Muscle of back (tissue), 11 donors: ENCODE results near the gene C1orf35. TPM values are rescaled to one million over a fixed set of nuclear protein-coding genes. Genes with fewer than 3 reads are reported as not detected.
"Not testable (repeated sequence)": the region's sequence is repeated elsewhere in the genome, so short reads cannot be mapped to it uniquely, and the experiment has no call there.

ENCODE experiments used
- DNase-seq, 3 donors: peaks; one replicate each; pipeline versions ENCODE4 v3.0.0 to v3.0.0-alpha.2; 2013
- polyA plus RNA-seq, 10 donors: library from polyadenylated mRNA; unstranded; fragments of 120-200 nt; gene quantifications; one replicate each; pipeline ENCODE4 v1.2.1, GENCODE V29; 2013; ENCODE audit not compliant: insufficient read length in 10 of 10

Gene C1orf35
- polyA plus RNA-seq, 10 donors, result 8.0 to 12.1 (median 10.2) TPM

DNA sequence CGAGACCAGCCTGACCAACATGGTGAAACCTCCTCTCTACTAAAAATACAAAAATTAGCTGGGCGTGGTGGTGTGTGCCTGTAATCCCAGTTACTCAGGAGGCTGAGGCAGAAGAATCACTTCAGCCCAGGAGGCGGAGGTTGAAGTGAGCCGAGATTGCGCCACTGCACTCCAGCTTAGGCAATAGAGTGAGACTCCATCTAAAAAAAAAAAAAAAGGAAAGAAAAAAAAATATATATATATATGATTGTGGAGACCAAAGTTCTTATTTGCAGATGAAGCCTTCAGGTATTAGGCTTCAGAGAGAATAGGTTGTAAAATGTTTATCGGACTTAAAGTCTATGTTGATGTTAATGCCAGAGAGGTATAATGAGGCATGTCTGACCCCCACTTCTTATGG lies 8.2 kb upstream of the C1orf35 start:
- DNase-seq, result not testable (repeated sequence)

DNA sequence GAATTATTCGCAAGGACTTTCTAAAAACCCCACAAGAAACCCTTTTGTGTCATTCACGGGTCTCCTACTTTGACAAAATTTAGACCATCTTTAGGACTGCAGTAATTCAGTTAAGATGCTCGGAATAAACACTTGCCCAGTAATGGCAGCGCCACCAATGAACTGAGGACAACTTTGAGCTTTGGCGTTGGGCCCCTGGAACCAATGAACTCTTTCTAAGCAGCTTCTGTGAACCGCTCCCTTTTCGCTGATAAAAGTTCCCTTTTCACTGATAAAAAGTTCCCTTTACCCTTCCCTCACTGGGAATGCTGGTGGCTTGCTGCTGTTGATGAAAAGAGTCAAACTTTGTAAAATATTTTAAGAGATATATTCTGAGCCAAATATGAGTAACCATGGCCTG lies 7.4 kb upstream of the C1orf35 start:
- no peak for DNase-seq

DNA sequence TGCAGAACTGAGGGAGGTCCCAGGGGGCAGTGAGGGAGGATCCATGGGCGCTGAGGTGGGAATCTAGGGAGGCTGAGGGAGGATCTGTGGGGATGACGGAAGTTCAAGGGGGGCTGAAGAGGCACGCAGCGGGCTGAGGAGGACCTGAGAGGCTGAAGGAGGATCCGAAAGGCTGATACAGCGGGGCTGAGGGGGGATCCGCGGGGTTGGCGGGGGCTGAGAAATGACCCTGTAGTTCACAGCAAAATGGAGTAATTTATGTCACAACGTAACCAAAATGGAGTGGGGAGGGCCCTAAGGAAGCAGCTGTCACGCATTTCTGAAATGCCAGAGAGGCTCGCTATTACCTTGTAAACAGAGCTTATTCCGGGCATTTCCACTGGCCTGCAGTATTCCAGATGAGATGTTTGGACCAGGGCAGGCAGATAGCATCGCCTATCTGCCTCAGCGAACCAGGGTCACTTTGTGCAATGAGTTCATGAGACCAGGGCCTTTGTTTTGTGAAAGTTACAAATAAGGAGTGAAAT lies 6.9 kb upstream of the C1orf35 start:
- DNase-seq, result no peak

DNA sequence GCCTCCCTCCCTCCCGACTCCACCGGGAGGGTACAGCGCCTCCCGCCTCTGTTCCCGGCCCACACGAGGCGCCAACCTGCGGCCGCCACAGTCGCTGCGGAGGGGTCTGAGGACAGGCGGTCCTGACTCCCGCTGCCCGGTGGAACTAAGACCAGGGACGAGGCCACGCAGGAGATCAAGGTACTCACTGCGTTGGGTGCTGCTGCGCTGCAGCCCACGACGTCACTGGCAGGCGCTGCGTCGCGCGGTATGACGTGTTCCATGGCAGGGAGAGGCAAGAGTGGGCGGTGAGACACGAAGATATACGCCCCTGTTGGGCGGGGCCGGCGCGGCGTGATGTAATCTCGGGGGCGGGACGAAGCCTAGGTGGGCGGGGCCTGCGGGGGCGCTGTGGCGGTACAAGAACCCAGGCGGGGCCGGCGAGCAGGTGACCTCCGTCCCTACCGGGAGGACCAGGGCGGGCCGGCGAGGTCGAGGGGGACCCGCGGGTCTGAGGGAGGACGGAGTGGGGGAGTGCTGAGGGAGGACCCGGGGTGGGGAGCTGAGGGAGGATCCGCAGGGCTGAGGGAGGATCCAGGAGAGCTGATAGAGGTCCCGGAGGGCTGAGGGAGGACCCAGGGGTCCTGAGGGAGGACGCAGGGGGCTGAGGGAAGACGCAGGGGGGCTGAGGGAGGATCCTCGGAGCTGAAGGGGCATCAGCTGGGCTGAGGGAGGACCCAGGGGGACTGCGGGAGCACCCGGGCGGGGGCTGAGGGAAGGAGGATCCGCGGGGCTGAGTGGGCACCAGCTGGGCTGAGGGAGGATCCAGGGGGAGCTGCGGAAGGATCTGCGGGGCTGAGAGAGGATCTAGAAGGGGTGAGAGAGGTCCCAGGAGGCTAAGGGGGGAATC lies 6.2 kb upstream of the C1orf35 start, which contains the start of gene MRPL55:
Gene MRPL55 (minus strand): TSS at position 227 of the 889 bp plus-strand sequence. CDS start 1,039 bp downstream, outside the sequence.
- peak; percentile 96 to 99 (median 99) for DNase-seq

DNA sequence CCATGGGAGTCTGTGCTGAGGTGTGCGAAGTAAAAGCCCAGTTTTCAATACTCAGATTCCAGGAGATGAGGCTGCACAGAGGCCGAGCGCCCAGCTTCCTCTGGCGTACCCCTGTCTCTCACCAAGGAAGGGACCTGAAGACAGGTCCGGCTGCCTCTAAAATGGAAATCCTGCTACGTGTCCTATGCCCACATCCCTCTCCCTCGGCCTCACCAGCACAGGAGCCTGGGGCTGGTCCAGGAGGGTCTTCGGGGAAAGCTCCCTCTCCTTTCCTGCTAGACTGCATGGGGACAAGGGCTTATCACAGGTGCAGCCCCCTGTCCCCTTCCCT lies 5.6 kb upstream of the C1orf35 start:
- no peak for DNase-seq

DNA sequence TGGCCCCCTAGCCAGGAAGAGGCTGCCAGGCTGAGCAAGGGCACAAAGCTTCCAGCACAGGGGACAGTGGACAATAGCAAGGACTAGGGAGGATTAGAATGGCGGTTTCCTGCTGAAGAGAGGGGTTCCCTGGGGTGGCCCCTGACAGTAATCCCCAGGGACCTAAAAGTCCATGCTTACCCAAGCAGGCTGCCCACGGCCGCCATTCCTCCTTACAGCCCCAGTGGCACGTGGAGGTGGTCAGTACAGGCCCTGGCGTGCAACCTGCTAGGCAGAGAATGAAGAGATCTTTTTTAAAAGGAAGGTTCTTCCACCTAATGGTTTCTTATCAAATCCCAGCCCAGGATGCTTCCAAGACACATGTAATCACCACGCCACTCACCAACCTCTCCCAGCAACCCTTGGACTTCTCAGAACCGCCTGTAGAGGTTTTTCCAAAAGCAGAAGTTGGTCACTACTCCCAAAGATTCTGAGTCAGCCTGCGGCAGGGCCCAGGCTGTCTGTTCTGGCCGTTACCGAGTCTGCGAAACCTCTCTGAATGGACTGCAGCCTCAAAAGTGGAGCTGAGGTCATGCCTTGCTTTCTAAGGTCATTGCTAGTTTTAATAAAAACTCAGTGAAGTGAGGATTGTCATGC lies 5.0 kb upstream of the C1orf35 start:
- no peak for DNase-seq

DNA sequence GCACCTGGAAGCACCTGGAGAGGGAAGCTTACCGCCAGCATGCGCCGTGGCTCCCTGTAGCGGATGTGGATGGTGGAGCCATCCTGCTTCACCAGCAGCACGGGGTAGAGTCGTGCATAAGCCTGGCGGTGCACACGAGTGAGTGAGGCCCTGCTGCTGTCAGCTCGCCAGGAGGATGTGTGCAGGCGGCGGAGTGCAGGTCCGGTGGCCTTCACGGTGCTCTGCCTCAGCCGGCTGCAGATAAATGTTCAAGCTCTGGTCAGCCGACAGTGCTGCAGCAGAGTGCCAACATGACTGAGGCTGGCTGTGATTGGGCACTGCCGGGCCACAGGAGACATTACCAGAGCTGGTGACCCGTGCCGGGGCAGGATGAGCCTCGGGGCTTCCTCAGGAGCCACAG lies 4.5 kb upstream of the C1orf35 start:
- DNase-seq, result no peak

DNA sequence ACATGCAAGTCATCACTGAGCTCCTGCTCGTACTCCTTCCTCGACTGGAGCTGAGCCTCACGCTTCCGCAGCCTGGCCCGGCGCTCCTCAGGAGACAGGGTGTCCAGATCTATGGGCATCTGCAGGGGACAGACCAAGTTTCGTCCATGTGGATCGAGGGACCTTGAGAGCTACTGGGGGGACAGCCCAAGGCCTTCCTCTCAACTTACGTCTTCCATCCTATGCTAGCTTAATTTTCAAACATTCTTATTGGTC lies 3.6 kb upstream of the C1orf35 start:
- no peak for DNase-seq

DNA sequence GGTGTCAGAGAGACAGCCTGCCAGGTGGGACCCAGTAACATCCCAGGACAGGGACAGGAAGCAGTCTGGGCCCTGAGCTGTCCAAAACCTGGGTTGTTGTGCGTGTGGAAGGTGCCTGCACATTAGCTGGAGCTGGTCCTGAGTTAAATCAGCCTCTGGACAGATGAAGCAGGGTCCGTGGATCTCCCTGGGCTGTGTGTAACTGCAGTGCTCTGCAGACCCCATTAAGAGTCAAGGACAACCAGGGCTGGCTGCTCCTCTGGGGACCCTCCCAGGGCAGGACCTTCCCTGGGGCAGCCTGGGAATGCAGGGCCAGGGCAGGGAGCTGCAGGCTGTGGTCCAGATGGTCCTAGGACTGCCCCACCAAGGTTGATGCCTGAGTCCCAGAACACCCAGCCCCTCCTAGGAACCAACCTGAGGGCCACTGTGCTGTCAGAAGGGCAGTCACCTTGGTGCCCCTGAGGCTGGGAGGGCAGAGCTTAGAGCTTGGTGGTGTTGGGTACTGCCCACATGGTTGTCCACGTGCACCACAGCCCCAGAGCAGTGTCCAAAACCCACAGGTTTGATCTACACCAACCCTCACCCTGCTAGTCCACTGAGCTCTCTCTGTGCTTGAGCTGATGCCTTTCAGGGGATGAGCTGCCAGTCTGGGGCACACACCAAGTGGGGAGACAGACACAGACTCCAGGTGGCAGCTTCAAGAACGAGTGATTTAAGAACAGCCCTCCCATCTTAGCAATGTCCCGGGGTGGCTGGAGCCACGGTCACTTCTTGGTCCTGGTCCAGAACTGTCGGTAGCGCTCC lies 3.1 kb upstream of the C1orf35 start:
- no peak for DNase-seq

DNA sequence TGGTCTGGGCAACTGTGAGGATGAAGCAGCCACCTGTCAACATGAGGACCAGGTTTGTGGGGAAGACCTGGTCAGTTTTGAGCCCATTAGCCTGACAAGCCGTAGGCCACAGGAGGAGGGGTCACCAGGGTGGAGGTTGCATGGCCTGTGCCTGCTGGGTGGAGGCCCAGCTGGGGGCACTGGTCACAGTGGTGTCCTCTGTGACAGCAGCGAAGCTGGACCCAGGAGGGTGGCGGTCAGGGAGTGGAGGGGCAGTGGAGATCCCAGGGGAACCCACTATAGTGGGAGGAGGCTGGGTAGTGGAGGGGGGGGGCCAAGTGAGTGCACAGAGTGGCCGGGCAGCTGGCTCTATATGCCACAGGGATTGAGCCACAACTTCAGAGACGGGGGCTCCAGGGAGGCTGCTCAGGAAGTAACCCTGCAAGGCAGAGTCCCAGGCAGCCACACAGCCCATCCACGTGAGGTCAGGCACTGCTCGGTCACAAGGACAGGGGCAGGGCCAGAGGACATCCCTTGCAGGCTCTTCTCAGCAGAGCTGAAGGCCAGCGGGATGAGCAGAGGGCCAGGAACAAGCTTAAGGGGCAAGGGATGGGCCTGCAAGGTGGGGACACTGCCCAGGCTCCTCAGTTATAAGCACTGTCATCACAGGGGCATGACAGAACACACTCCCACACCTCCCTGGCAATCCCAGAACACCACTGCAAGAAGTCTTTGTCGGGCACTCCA lies 2.3 kb upstream of the C1orf35 start:
- DNase-seq, result no peak

DNA sequence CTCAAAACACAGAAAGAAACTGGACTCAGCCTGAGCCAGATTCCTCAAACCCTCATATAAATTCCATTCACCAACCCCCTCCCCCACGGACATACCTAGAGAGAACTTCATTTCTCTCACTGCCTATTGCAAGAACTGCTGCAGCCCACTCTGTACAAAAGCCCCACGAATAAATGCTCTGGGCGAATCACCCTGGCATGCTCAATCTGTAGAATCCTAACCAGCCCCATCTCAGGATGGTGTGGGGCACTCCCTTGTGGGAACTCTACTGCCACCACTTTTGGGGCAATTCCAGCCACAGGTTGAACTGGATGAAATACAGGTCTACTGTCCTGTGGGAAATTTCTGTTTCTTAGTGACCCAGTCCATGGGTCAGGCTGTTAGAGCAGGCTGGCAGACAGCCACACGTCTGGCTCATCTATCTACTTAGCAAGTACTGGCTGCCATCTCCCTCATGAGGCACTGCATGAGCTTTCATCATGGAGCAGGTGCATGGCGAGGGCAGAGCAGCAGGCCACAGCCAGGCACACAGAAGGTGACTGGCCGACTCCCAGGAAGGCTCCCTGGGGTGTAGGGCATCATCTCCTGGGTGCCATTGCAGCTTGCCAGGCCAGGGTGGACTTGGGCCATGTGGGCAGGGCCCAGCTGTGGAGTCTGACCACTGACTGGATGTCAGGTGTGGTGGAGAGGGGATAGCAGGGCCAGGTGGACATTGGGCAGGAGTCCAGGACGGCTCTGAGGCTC lies 1.6 kb upstream of the C1orf35 start:
- no peak for DNase-seq

DNA sequence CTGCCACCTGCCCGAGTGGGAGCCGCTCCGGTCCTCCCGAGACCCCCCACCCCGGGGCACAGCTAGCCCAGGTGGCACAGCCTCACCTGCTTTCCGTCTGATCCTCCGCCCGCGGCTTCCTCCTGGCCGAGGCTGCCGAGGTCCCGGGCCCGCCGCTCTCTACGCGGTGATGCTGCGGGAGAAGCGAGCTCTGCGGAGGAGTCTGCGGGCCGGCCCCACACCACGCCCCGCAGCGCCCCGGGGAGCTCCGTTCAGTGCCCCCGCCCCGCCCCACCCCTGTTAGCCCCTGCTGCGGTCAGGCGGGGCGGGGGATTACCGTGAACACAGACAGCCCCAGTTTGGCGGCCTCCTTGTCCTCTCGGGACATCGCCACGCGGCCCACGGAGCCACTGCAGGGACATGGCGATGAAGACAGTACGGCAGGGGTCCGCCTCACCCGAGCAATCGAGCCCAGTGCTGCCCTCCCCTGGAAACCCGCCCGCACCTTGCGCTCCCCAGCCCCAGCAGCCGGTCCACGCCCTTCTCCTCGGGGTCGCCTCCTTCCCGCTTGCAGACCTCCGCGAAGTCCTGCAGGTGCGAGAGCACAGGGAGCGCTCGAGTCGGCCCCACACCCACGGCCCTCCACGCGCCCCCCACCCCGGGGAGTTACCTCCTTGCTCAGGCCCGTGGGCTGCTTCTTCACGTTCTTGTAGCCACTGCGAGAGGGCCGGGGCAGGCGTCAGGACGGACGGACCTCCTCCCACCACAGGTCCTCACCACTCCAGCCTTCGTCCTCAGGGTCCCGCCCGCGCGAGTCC lies 933 bp downstream of the C1orf35 start:
- peak in 1 of 3 donors; percentile 51 for DNase-seq

DNA sequence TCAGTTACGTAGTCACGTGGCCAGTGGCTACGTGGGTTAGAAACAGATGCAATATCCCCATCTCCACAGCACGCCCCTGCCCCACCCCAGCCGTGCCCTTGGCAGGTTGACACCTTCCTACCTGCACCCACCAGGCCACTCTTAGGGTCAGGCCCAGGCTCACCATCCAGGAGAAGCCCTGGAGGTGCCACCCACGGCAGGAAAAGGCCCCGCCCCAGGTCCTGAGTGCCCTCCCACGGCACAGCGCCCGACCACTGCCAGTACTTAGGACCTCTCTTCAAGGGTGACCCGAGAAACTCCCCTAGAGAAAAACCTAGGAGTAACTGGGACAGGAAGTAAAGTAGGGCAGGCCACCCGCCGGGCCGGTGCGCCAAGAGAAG lies 1.5 kb downstream of the C1orf35 start:
- no peak for DNase-seq

DNA sequence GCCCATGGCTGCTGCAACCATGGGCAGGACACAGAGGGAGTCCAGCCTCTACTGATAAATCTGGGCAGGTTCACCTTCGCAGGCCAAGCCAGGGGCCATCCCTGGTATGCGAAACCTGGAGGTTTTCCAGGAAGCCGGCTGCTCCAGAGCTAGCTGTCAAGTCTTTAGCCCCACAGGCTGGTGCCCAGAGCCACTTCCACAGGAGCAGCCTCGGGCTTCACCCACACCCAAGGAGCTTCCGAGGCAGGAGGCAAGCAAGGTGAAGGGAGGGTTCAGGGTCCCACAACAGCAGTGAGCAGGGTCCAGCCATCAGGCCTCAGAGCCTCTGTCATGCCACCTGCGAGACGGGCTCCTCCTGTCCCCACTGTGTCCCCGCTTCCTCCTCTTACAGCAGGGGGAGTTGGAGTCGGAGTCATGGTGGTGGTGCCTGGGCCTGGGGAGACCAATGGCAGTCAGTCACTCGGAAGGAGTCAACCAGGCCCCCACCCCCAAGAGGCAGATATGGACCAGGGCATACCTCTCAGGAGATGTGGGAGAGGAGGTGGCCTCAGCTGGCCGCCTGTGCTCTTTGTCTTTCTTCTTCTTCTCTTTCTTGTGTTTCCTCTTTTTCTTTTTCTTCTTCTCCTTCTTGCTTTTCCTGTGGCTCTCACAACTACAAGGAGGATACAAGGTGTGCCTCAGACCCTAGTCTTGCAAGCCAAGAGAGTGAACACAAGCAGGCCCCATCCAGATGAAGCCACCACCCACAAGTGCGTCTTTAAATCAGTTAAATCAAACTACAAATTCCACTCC lies 2.1 kb downstream of the C1orf35 start:
- DNase-seq, result no peak

DNA sequence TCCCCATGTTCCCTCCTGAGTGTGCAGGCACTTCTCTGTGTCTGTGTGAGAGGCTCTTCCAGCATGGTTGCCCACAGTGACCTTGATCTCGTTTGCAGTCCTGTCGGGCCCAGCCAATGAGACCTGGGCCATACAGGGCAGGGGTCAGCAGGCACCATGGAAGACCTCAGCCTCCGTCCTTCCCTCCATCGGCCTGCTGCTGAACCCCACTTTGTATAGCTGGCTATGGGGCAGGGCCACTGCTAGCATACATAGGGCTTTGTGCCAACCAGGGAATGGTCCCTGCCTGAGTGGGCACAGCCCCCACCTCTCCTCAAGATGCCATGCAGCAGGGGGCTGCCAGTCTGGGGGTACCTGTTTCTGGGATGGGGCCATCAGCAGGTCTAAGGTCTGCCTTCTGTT lies 3.8 kb downstream of the C1orf35 start:
- no peak for DNase-seq

DNA sequence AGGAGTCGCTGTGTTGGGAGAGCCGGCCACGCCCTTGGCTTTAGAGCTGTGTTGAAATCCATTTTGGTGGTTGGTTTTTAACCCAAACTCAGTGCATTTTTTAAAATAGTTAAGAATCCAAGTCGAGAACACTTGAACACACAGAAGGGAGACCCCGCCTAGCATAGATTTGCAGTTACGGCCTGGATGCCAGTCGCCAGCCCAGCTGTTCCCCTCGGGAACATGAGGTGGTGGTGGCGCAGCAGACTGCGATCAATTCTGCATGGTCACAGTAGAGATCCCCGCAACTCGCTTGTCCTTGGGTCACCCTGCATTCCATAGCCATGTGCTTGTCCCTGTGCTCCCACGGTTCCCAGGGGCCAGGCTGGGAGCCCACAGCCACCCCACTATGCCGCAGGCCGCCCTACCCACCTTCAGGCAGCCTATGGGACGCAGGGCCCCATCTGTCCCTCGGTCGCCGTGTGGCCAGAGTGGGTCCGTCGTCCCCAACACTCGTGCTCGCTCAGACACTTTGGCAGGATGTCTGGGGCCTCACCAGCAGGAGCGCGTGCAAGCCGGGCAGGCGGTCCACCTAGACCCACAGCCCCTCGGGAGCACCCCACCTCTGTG lies 4.7 kb downstream of the C1orf35 start:
- DNase-seq, result no peak

DNA sequence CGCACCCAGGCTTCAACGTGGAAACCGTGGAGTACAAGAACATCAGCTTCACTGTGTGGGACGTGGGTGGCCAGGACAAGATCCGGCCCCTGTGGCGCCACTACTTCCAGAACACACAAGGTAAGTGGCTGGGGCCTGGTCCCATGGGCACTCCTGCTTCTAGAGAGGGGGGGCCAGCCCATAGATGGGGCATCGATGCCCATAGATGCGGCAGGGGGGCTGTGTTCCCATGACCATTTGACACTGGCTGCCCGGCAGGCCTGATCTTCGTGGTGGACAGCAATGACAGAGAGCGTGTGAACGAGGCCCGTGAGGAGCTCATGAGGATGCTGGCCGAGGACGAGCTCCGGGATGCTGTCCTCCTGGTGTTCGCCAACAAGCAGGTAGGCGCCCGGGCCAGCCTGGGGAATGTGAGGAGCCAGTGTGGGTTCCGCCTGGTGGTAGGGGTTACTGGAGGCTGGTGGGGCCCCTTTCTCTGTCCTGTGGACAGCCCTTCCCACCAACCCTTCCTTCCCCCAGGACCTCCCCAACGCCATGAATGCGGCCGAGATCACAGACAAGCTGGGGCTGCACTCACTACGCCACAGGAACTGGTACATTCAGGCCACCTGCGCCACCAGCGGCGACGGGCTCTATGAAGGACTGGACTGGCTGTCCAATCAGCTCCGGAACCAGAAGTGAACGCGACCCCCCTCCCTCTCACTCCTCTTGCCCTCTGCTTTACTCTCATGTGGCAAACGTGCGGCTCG lies 5.6 kb downstream of the C1orf35 start:
- no peak for DNase-seq
